Stimulated activated CD8-positive, alpha-beta memory T cell treated with anti-CD3 and anti-CD28 coated beads, Interleukin-12 subunit alpha, Interleukin-12 subunit beta, amount 100 ng/mL, for 24 hours (primary cell): Measurements from ENCODE around the gene VARS2.
"Not testable (repeated sequence)": the region's sequence is repeated elsewhere in the genome, so short reads cannot be mapped to it uniquely, and the experiment has no call there.

Experiments
- DNase-seq: peaks from one replicate; pipeline ENCODE4 v3.0.0-alpha.2; 2020; ENCODE audit errors: extremely low read depth

Gene VARS2

GRCh38 chr6:30898750-30899360 lies 15.2 kb upstream of the VARS2 start:
- DNase-seq = no peak

GRCh38 chr6:30900863-30901417 lies 13.1 kb upstream of the VARS2 start:
- no peak for DNase-seq

GRCh38 chr6:30901436-30901835 lies 12.6 kb upstream of the VARS2 start:
- no peak for DNase-seq

GRCh38 chr6:30902196-30902595 lies 11.8 kb upstream of the VARS2 start:
- DNase-seq = not testable (repeated sequence)

GRCh38 chr6:30902709-30903108 lies 11.3 kb upstream of the VARS2 start:
- no peak for DNase-seq

GRCh38 chr6:30903236-30903635 lies 10.8 kb upstream of the VARS2 start:
- no peak for DNase-seq

- not testable (repeated sequence) for DNase-seq
Measured at GRCh38 chr6:30907290-30907757, 6.7 kb upstream of the VARS2 start.

GRCh38 chr6:30907758-30908591 lies 6.1 kb upstream of the VARS2 start, which contains the start of gene GTF2H4:
TSS of gene GTF2H4 (plus strand) at chr6:30908207.
- peak; percentile 92 for DNase-seq

GRCh38 chr6:30908700-30909099 lies 5.3 kb upstream of the VARS2 start:
- DNase-seq = no peak

GRCh38 chr6:30910473-30910872 lies 3.6 kb upstream of the VARS2 start:
- DNase-seq = not testable (repeated sequence)

- DNase-seq = no peak
Measured at GRCh38 chr6:30912746-30913520, 1.1 kb upstream of the VARS2 start.

- DNase-seq = no peak
Measured at GRCh38 chr6:30913721-30914075, 340 bp upstream of the VARS2 start.

GRCh38 chr6:30914854-30915590 lies 984 bp downstream of the VARS2 start:
- no peak for DNase-seq

GRCh38 chr6:30915591-30915946 lies 1.5 kb downstream of the VARS2 start:
- no peak for DNase-seq

- DNase-seq = no peak
Measured at GRCh38 chr6:30917041-30917440, 3.0 kb downstream of the VARS2 start.

GRCh38 chr6:30917487-30917886 lies 3.4 kb downstream of the VARS2 start:
- DNase-seq = no peak

GRCh38 chr6:30918670-30919069 lies 4.6 kb downstream of the VARS2 start:
- DNase-seq = no peak

GRCh38 chr6:30922447-30922852 lies 8.4 kb downstream of the VARS2 start:
- DNase-seq = no peak

- DNase-seq = not testable (repeated sequence)
Measured at GRCh38 chr6:30924040-30924627, 10.1 kb downstream of the VARS2 start.

- no peak for DNase-seq
Measured at GRCh38 chr6:30926644-30927043, 12.6 kb downstream of the VARS2 start.

- DNase-seq = not testable (repeated sequence)
Measured at GRCh38 chr6:30927080-30927479, 13.0 kb downstream of the VARS2 start.
